ENCODE data around the gene MALT1. TPM values are rescaled to one million over a fixed set of nuclear protein-coding genes. Genes with fewer than 3 reads are reported as not detected.

The MALT1 gene
- total RNA-seq, 1 donor from 2014 or later = 28.4 TPM

- Mint-ChIP-seq H3K36me3 (peaks cover 6% of the 10 kb centered on the region), H3K27ac (no peak overlapping the region), H3K9me3 (peaks cover 12% of the 10 kb centered on the region), H3K4me1 (peaks cover 40% of the 10 kb centered on the region), H3K27me3 (ENCODE audit: insufficient read depth, low read depth) (peaks cover 13% of the 10 kb centered on the region), H3K4me3 (no peak overlapping the region)
- H3K4me2 ChIP-seq = no peak overlapping the region
- no peak overlapping the region for H3K9ac ChIP-seq
- H3F3A ChIP-seq (ENCODE audit: low read depth) = peaks cover 12% of the 10 kb centered on the region
- no peaks in the 10 kb centered on the region for H3K9me3 ChIP-seq (ENCODE audit: low read depth)
- no peaks in the 10 kb centered on the region for H3K36me3 ChIP-seq
- no peaks in the 10 kb centered on the region for H3K27me3 ChIP-seq
- no peak overlapping the region for H3K27ac ChIP-seq
- DNase-seq (ENCODE audit: low spot score) = no peak
- no peaks in the 10 kb centered on the region for H4K20me1 ChIP-seq (ENCODE audit: low read depth)
- H3K79me2 ChIP-seq (ENCODE audit: low read depth) = no peaks in the 10 kb centered on the region
- H3K4me3 ChIP-seq = no peak overlapping the region
- H3K4me1 ChIP-seq = peaks cover 14% of the 10 kb centered on the region
- H2AFZ ChIP-seq (replicated peaks) = no peak overlapping the region
- TF ChIP-seq EZH2phosphoT487 (IDR thresholded peaks at IDR 0.05) (no peak), CTCF (IDR thresholded peaks at IDR 0.05) (no peak), EZH2 (IDR thresholded peaks at IDR 0.05) (no peak)
These were observed 132.7 kb downstream of the MALT1 start for GRCh38 chr18:58803978-58804377.

Other genes starting within 250 kb of the MALT1 start
- gene ALPK2, start 42.4 kb upstream of the MALT1 start, total RNA-seq (ENCODE audit: low replicate concordance) = 0.15 and 0.24 TPM in 2 replicates
- 121 and 137 TPM in 2 replicates for gene ZNF532, start 193.4 kb downstream of the MALT1 start, total RNA-seq (ENCODE audit: low replicate concordance)